K562 (cell line): ENCODE measurements around the gene SYVN1. TPM values are rescaled to one million over a fixed set of nuclear protein-coding genes. Genes with fewer than 3 reads are reported as not detected.
A peak's percentile ranks its signal among the peaks of the same experiment; 100 is the strongest.

Experiments
- CBFA2T3 ChIP-seq: fragments of 450-650 bp; IDR thresholded peaks from 2 replicates; pipeline ENCODE4 v1.6.1; 2017
- CC2D1A ChIP-seq: fragments of 450-650 bp; IDR thresholded peaks from 2 replicates; pipeline ENCODE4 v1.6.1; 2017; ENCODE audit warnings: mild to moderate bottlenecking
- CEBPB ChIP-seq: fragments of 450-650 bp; IDR thresholded peaks from 2 replicates; pipeline ENCODE4 v1.6.1; 2016; ENCODE audit warnings: missing genetic modification characterization, missing compliant biosample characterization
- CEBPG ChIP-seq, 3 experiments: fragments of 200-800 bp in 1 of 3; sonication (Bioruptor generic) in 1 of 3; sonication (generic) in 1 of 3; formaldehyde crosslinking in 1 of 3; IDR thresholded peaks in 2 of 3; conservative IDR thresholded peaks in 1 of 3; 2 replicates each; pipeline versions ENCODE4 v1.6.1 to v1.8.0; 2016 to 2022; ENCODE audit warnings: missing compliant biosample characterization in 2 of 3, missing genetic modification characterization in 2 of 3, mild to moderate bottlenecking in 1 of 3, missing genetic modification reagents in 1 of 3
- CREB3 ChIP-seq: fragments of 450-650 bp; conservative IDR thresholded peaks from 2 replicates; pipeline ENCODE4 v1.6.1; 2016; ENCODE audit warnings: missing genetic modification characterization, low read depth, mild to moderate bottlenecking, missing compliant biosample characterization, moderate library complexity
- ELF2 ChIP-seq: fragments of 250-450 bp; sonication (Bioruptor Pico); IDR thresholded peaks from 2 replicates; pipeline ENCODE4 v1.5.0; 2021; ENCODE audit warnings: mild to moderate bottlenecking
- HMGN3 ChIP-seq: IDR thresholded peaks from 2 replicates; pipeline ENCODE4 v1.6.1; 2011; ENCODE audit warnings: borderline replicate concordance, low read depth, mild to moderate bottlenecking, mixed read lengths, low read length; ENCODE audit not compliant: insufficient read length; ENCODE audit errors: extremely low read depth
- KAT8 ChIP-seq: fragments of 450-650 bp; IDR thresholded peaks from 2 replicates; pipeline ENCODE4 v1.6.1; 2016; ENCODE audit warnings: low read depth, mild to moderate bottlenecking
- MAFG ChIP-seq: fragments of 450-650 bp; conservative IDR thresholded peaks from 2 replicates; pipeline ENCODE4 v1.6.1; 2016; ENCODE audit warnings: missing genetic modification characterization, missing compliant biosample characterization
- MBD2 ChIP-seq: sonication (generic); IDR thresholded peaks from 2 replicates; pipeline ENCODE4 v1.6.1; 2016; ENCODE audit warnings: low read depth, borderline replicate concordance
- PCBP2 ChIP-seq: fragments of 200-400 bp; formaldehyde crosslinking; IDR thresholded peaks from 2 replicates; pipeline ENCODE4 v1.6.1; 2018; ENCODE audit warnings: low read length, low read depth, mild to moderate bottlenecking, moderate library complexity; ENCODE audit not compliant: poor library complexity, severe bottlenecking
- PHF21A ChIP-seq: fragments of 450-650 bp; IDR thresholded peaks from 2 replicates; pipeline ENCODE4 v1.6.1; 2017; ENCODE audit warnings: low read depth, borderline replicate concordance
- PYGO2 ChIP-seq: fragments of 450-650 bp; IDR thresholded peaks from 2 replicates; pipeline ENCODE4 v1.6.1; 2016; ENCODE audit warnings: mild to moderate bottlenecking, missing genetic modification characterization, moderate library complexity, missing compliant biosample characterization
- SP1 ChIP-seq: sonication (generic); formaldehyde crosslinking; IDR thresholded peaks from 2 replicates; pipeline ENCODE4 v1.8.1; 2022; ENCODE audit warnings: mild to moderate bottlenecking, missing genetic modification reagents
- SRSF1 ChIP-seq: fragments of 200-400 bp; formaldehyde crosslinking; IDR thresholded peaks from 2 replicates; pipeline ENCODE4 v1.6.1; 2017; ENCODE audit warnings: mild to moderate bottlenecking, low read depth, low read length, moderate library complexity
- SUPT5H ChIP-seq: fragments of 450-650 bp; IDR thresholded peaks from 2 replicates; pipeline ENCODE4 v1.6.1; 2016
- TAF9B ChIP-seq: fragments of 450-650 bp; IDR thresholded peaks from 2 replicates; pipeline ENCODE4 v1.6.1; 2018; ENCODE audit warnings: mild to moderate bottlenecking; ENCODE audit not compliant: partially characterized antibody
- TGIF2 ChIP-seq: sonication (generic); formaldehyde crosslinking; IDR thresholded peaks from 2 replicates; pipeline ENCODE4 v1.8.1; 2022; ENCODE audit warnings: mild to moderate bottlenecking, missing genetic modification reagents, moderate library complexity
- YBX1 ChIP-seq: fragments of 450-650 bp; IDR thresholded peaks from 2 replicates; pipeline ENCODE4 v1.7.1; 2016; ENCODE audit warnings: mild to moderate bottlenecking
- ZBTB43 ChIP-seq: sonication (generic); formaldehyde crosslinking; IDR thresholded peaks from 2 replicates; pipeline ENCODE4 v1.8.0; 2023; ENCODE audit warnings: mild to moderate bottlenecking, missing genetic modification reagents
- ZBTB7A ChIP-seq: IDR thresholded peaks from 2 replicates; pipeline ENCODE4 v1.6.1; 2011; ENCODE audit warnings: low read depth, mild to moderate bottlenecking, low read length, moderate library complexity, borderline replicate concordance; ENCODE audit not compliant: control insufficient read depth
- ZC3H8 ChIP-seq: fragments of 450-650 bp; IDR thresholded peaks from 2 replicates; pipeline ENCODE4 v1.6.1; 2017
- ZNF184 ChIP-seq: sonication (generic); formaldehyde crosslinking; IDR thresholded peaks from 2 replicates; pipeline ENCODE4 v1.5.0; 2020; ENCODE audit warnings: missing genetic modification reagents
- ZNF282 ChIP-seq: sonication (generic); formaldehyde crosslinking; IDR thresholded peaks from 2 replicates; pipeline ENCODE4 v1.8.1; 2023; ENCODE audit warnings: missing genetic modification reagents
- polyA plus RNA-seq, 8 experiments: library from polyadenylated mRNA; depleted of rRNA in 4 of 8; stranded (reverse) in 5 of 8; unstranded in 3 of 8; fragments of >200 nt; fragmentation: Nextera tagmentation in 2 of 8; fragmentation: Illumina TruSeq in 1 of 8; extraction: Ambion mirVana in 2 of 8; extraction: Trizol in 1 of 8; gene quantifications; 2 replicates each; pipeline versions ENCODE4 v1.2.1 to v1.2.3, GENCODE V29; 2011 to 2014; ENCODE audit warnings: inconsistent platforms in 1 of 8, missing spikeins in 1 of 8
- total RNA-seq, 7 experiments: library from RNA; depleted of rRNA in 6 of 7; stranded (reverse); fragments of >200 nt in 6 of 7; fragmentation: Illumina TruSeq in 2 of 7; extraction: Trizol in 2 of 7; gene quantifications; 2 replicates each; pipeline versions ENCODE4 v1.2.1 to v1.2.3, GENCODE V29; 2011 to 2021; ENCODE audit warnings: low replicate concordance in 1 of 7
- TF ChIP-seq, protein P1 (sequence below): fragments of 250-450 bp; sonication (Bioruptor Pico); IDR thresholded peaks from 2 replicates; pipeline ENCODE4 v1.4.0; 2020; ENCODE audit warnings: borderline replicate concordance

SYVN1 gene
- total and polyA plus RNA-seq, 9 of the 15 experiments (the other 6 are each of a cell fraction or from before 2014, with no cell fraction given), result 0.41 to 47.4 (median 9.9) TPM

DNA sequence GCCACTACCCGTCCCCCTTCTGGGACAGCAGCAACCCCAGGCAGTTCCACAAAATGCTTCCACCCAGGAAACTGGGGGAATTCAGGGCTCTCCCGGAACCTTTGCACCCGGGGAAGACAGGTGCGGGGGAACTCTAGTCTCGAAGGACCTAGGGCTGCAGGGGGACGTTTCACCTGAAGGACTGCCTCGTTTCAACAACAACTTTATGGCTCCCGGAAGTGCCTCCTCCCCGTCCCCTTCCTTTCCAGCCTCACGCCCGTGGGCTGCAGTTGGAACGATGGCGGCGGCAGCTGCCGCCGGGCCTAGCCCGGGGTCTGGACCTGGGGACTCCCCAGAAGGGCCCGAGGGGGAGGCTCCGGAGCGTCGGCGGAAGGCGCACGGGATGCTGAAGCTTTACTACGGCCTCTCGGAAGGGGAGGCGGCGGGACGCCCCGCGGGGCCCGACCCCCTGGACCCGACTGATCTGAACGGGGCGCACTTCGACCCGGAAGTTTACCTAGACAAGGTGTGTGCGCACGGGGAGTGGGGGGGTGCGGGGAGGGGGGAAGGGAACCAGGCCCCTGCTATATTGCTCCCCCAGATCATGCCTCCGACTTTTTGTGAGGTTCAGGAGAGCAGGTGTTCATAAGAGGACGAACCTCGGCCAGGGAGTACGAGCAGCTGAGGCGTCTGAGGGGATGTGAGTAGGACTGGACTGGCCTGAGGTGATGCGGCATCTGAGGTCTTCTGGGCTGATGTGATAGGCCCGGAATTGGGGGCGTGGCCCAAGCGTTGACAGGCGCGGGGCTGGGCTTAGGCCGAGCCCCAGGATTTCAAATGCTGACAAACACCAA, 38.1 kb downstream of the SYVN1 start, which contains the start of gene VPS51 (continued):
- TF ChIP-seq PHF21A, result peak; percentile 86; the same call in 1 of the 2 replicates
- TF ChIP-seq CREB3 (tag), result no peak
- TF ChIP-seq ZC3H8, result no peak
- peak; percentile 91 for TF ChIP-seq SUPT5H
- no peak for TF ChIP-seq PCBP2
- no peak for TF ChIP-seq MAFG (tag)
- TF ChIP-seq ZNF282 (CRISPR knock-in tag), result no peak
- no peak for TF ChIP-seq SRSF1
- no peak for TF ChIP-seq PYGO2 (tag)
- TF ChIP-seq SP1 (CRISPR knock-in tag), result peak; percentile 91
- TF ChIP-seq CBFA2T3, result peak; percentile 24; the same call in 1 of the 2 replicates
- TF ChIP-seq CEBPG (CRISPR knock-in tag; IDR thresholded peaks at IDR 0.05), result no peak
- no peak for TF ChIP-seq CEBPG (tag; conservative IDR thresholded peaks at IDR 0.05 in 1 of 2, IDR thresholded peaks at IDR 0.05 in 1 of 2)
- TF ChIP-seq YBX1, result no peak
- peak; percentile 85 for TF ChIP-seq MBD2
- TF ChIP-seq ZBTB43, result no peak
- no peak; the same call in 1 of the 2 replicates for TF ChIP-seq KAT8
- peak; percentile 81 for TF ChIP-seq TAF9B
- TF ChIP-seq TGIF2 (CRISPR knock-in tag), result no peak
- TF ChIP-seq ZNF184 (CRISPR knock-in tag), result no peak
- no peak for TF ChIP-seq CC2D1A
- peak; percentile 97 for TF ChIP-seq ELF2 (CRISPR knock-in tag)
- TF ChIP-seq ZBTB7A, result peak; percentile 68; the same call in 1 of the 2 replicates
- no peak for TF ChIP-seq CEBPB (tag)
- peak; percentile 71 for TF ChIP-seq HMGN3
- TF ChIP-seq, protein P1, sequence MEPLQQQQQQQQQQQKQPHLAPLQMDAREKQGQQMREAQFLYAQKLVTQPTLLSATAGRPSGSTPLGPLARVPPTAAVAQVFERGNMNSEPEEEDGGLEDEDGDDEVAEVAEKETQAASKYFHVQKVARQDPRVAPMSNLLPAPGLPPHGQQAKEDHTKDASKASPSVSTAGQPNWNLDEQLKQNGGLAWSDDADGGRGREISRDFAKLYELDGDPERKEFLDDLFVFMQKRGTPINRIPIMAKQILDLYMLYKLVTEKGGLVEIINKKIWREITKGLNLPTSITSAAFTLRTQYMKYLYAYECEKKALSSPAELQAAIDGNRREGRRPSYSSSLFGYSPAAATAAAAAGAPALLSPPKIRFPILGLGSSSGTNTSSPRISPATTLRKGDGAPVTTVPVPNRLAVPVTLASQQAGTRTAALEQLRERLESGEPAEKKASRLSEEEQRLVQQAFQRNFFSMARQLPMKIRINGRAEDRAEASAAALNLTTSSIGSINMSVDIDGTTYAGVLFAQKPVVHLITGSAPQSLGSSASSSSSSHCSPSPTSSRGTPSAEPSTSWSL (CRISPR knock-in tag), result no peak
